Measurements from ENCODE around the gene TCEANC.
"Not testable (repeated sequence)": the region's sequence is repeated elsewhere in the genome, so short reads cannot be mapped to it uniquely, and the experiment has no call there.

TCEANC gene

DNA sequence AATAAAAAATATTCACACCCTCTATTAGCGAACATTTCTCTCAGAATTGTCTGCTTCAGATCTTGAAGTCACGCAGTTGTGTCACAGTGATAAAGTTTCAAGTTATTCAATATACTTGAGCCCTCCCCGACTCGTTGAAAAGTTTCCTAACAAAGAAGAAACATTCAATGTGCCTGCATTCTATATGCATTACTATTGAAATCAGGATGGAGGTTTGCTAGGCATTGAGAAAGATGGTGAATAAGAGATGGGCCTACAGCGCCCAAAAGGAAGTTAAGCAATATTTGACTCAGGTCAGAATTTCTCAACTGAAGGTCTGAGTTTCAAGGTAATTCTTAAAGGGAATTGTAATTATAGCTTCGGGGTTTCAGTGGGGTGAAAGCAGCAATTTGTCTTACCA, 6.1 kb downstream of the TCEANC start:
- DNase-seq, result no peak

DNA sequence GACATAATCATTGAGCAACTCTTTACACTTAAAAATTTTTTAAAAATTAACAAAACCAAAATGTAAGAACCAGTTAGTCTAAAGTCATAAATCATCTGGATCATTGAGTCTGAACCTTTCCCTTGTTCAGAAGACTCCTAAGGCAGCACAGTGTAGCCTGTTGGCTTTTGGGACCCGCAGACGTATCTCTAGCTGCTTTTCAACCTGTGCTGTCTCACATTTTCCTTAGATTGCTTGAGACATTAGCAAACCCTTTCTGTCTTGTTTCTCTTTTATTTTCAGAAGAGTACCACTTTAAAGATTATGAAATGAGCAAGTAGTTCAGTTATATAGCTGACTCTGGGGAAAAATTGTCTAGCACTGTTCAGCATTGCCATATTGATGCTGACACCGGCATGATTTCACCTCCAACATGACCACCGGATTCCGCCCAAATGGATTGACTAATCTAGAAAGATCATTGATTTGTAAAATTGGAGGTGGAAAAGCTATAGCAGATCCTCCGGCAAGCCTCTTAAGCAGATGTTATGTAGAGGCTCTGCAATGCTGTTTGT, 8.9 kb downstream of the TCEANC start:
- no peak for DNase-seq

DNA sequence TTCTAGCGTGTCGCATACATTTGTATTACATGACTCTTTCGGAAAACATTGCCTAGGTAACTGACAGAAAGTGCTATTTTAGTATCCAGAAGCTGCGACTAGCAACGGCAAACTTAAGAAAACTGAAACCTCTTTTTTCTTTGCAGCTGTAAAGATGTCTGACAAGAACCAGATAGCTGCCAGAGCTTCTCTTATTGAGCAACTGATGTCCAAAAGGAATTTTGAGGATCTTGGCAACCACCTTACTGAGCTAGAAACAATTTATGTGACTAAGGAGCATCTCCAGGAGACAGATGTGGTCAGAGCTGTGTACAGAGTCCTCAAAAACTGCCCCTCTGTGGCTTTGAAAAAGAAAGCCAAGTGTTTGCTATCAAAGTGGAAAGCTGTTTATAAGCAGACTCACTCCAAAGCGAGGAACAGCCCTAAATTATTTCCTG, 9.4 kb downstream of the TCEANC start:
- DNase-seq, result no peak

DNA sequence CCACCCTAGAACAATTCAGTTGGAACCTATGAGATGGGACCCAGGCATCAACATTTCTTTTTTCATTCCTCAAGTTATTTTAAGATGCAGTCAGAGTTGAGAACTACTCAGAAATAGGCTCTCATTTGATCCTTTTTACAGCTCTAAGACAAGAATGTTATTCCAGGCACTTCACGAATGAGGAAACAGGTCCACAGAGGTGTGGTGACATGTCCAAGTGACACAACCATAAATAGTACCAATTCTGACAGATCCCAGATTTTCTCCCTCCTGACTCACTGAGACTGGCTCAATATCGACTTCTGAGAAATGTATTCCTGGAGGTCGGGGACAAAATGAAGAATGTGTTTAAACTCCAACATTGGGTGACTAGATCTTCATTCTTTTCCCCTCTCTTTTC, 11.1 kb downstream of the TCEANC start:
- no peak for DNase-seq

DNA sequence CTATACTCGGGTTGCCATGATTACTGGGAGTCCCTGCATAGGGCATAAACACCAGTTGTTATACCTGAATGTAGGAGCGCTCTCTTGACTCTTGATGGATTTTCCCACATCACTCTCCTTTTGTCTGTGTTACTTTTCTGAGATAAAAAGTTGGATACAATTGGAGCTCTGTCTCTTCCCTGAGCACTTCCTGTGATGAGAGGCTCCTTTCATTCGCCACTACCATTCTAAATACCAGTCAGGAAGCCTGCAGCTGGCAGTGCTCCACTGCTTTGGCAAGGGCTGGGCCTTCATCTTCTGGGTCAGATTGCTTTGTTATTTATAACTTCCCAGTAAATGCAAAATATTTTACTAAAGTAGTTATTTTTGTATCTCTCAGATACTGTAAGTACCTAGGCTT, 13.9 kb downstream of the TCEANC start:
- DNase-seq, result no peak

DNA sequence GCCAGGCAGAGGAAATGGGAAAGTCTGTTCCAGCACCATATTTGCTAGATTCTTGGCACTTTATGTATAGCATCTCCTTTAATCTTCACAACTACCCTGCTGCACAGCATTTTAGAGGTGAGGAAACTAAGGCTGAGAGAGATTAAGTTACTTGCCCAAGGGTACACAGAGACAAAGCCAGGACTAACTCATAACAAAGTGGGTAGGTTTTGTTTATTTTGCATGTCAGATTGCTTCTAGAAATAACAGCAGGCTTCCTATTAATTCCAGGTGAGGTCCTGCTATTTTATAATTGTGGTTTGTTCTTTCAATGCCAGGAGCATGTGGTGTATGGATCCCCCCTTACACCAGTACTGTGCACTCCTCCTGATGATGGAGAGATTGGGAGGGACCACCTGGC, 15.0 kb downstream of the TCEANC start:
- no peak for DNase-seq

DNA sequence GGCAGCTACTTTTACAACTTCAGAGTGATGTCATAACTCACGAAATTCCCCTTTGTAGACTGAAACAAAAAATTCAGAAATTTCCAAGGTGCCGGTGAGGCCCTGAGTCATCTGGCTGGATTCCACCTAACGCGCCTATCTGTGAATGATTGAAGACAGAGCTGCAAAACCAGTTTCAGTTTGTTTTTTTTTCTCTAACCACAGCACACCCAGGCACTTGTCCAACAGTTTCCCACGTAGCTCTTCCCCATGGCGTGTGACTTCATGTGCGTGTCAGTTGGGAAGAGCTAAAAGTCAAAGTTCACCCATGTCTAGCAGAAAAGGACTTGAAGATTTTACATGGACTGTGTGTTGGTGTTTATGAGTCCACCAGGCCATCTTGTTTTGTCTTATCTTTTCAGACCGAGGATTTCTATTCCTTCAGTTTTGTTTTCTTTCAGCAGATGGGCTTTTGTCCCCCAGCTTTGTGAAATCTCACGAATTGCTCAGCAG, 16.4 kb downstream of the TCEANC start:
- peak; percentile 42 for DNase-seq

DNA sequence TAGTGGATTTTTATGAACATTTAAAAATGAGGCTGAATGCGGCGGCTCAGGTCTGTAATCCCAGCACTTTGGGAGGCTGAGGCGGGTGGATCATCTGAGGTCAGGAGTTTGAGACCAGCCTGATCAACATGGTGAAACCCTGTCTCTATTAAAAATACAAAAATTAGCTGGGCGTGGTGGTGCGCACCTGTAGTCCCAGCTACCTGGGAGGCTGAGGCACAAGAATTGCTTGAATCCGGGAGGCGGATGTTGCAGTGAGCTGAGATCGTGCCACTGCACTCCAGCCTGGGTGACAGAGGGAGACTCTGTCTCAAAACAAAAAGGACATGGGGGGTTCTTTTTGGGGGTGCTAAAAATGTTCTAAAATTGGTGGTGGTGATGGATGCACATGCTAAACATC, 16.8 kb downstream of the TCEANC start:
- not testable (repeated sequence) for DNase-seq

DNA sequence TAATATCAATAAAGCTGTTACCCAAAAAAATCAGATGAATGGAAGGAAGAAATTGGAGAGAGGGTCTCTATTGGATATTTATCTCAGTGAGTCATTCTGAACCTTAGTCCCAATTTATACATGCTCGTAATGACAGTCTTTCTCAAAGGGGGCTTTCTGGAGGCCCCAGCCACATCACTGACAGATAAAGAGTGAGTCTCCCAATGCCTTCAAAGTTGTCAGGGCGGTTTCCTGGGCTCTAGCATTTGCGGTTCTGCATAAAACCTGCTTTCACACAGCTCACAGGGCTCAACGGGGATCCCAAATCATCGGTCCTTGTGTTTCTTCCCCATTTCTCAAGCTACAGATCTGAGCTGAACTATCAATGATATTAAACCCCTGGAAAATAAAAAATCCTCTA, 17.3 kb downstream of the TCEANC start:
- no peak for DNase-seq

DNA sequence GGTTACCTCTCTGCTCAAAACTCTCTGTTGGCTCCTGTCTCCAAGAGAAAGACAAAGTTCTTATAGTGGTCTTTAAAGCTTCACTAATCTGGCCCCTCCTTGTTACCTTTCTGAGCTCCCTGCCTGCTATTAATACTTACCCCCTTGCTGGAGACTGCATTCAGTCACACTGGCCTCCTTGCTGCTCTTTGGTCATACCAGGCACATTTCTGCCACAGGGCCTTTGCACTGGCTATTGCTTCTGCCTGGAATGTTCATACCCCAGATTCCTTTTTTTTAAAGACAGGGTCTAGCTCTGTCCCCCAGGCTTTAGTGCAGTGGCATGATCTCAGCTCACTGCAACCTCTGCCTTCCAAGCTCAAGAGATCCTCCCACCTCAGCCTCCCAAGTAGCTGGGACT, 20.1 kb downstream of the TCEANC start:
- DNase-seq, result no peak

DNA sequence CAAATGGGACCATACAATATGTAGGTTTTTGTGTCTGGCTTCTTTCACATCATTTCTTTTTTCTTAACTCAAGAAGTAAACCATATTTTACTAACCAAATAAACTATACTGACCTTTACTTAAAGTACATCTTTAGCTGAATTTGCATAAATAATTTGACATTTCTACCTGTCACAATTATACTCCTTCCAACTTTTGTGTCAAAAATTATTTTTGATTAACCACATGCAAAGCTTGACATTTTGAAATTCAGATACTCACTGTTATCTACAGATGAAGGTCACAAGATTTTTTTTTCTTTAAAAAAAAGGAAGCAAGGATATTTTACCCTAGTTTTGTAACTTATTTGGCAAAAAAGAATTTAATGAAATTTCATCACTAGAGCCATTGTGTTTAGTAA, 23.9 kb downstream of the TCEANC start:
- no peak for DNase-seq

DNA sequence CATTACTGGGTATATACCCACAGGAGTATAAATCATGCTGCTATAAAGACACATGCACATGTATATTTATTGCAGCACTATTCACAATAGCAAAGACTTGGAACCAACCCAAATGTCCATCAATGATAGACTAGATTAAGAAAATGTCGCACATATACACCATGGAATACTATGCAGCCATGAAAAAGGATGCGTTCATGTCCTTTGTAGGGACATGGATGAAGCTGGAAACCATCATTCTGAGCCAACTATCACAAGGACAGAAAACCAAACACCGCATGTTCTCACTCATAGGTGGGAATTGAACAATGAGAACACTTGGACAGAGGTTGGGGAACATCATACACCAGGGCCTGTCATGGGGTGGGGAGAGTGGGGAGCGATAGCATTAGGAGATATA, 26.8 kb downstream of the TCEANC start:
- not testable (repeated sequence) for DNase-seq

DNA sequence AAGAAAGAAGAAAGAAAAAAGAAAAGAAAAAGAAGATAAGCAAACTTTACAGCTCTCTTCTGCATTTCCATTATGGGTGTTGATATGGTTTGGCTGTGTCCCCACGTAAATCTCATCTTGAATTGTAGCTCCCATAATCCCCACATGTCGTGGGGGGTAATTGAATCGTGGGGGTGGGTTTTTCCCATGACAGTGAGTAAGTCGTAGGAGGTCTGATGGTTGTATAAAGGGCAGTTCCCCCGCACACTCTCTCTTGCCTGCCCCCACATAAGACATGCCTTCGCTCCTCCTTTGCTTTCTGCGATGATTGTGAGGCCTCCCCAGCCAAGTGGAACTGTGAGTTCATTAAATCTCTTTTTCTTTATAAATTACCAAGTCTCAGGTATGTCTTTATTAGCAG, 28.7 kb downstream of the TCEANC start:
- no peak for DNase-seq

DNA sequence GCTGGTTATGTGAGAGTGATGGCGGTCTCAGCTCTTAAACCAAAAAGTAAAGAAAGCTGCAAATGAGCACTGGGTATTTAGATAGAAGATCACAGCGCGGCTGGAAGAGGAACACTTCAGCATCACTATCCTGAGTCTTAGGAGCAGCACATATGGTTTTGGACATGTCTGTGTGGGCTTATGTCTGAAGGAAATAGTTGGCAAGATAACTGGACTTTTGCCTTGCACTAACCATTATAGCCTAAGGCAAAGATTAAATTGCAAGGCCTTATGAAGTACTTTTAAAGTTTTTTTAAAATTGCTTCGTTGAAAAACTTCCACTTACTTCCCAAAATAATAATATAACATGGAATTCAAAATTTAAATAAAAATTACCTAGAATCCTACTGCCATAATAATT, 31.4 kb downstream of the TCEANC start:
- no peak for DNase-seq

DNA sequence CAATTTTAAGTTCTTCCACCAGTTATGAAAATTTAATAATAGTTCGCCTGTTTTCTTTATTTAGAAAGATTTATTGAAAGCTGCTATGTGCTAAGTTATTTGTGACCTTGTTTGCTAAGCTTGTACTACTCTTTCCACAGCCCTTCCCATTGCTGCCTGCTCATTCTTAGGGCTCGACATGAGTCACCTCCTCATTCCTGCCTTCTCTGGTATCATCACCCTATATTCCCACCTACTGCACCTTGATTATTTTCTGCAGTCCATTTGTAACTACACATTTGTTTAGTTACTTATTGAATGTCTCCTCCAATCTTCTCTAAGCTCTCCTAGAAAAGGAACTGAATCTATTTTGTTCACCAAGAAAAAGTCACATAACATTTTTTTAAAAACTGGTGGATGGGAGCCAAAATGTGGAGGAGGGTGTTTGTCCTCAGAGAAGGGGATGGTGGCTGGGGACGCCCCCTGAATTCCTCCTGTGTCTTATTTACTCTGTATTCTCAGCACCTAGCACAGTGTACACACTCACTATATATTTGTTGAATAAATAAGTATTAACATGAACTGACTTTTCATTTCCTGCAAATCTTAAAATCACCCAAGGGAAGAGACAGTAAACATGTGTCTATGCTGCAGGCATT, 32.3 kb downstream of the TCEANC start:
- no peak for DNase-seq

DNA sequence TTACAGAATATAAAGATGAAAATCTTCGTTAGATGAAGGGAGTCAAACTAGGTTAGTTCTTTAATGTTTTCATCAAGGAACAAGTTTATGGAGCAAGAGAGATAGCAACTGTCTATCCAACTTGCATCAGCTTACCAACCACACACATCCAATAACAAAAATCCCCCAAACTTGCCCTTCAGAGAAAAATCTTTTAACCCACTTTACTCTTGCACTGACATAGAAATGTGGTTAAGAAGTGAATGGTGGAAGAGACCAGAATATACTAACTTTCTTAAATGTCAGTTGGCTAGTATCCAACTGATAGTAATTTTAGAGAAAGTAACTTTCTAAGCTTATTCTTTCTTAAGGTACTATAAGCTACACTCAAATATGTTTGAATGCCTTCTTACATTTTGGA, 34.3 kb downstream of the TCEANC start:
- DNase-seq, result no peak

DNA sequence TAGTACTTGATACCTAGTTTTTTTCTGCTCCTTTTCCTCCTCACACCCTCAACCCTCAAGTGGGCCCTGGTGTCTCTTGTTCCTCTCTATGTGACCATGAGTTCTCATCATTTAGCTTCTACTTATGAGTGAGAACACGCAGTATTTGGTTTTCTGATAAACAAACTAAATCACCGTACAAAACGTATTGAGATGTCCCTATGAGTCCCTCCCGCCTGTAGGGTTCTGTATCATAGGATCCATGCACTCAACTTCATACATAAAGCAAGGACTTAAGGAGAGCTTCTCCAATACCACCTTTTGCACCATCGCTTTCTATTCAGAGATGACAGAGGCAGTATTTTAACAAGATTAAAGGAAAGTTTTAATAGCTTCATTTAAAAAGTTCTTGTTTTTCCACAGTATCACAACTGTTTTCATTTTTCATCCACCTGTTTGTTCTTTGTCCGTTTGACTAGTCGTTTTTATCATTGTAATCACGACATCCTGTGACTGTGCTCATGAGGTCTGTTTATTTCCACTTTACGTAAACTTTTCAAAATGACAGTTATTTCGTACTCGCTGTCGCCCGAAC, 35.5 kb downstream of the TCEANC start:
- peak; percentile 25 for DNase-seq

DNA sequence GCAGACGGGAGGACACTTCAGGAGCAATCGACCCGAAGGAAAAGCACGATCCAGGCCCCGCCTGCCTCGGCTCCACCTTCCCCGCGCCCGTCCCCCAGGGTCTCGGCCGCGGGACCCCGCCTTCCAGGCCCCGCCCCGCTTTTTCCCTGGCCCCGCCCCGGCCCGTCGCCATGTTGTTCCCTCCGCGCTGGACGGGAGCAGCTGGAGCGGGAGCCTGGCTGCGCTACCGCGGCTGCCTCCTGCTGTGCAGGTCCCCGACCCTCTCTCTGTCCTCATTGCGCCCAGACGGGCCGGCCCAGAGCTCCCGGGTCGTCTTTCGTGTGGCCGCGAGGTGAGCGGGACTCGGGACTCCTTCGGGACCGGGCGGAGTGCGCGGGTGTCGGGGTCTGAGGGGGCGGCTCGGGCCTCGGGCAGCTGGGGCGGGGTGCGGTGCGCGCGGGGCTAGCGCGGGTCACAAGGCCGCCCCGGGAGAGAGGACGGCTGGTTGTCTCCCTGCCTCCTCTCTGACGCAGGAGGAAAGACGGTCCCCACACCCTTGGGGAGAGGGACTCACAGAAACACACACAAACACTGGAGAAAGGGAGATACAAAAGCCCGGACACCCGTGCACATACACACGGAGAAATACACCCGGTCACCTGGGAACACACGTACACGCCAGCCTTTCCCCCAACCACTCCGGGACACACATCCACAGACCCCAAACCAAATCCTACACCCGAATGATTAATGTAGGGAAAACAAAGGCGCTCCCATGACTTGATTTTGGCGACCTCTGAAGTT, 36.2 kb downstream of the TCEANC start, which contains the start of gene RAB9A:
Gene RAB9A, plus strand, starts transcription at position 171 of the 783 bp plus-strand sequence. CDS start 19,619 bp downstream, outside the sequence.
- DNase-seq, result peak; percentile 86

DNA sequence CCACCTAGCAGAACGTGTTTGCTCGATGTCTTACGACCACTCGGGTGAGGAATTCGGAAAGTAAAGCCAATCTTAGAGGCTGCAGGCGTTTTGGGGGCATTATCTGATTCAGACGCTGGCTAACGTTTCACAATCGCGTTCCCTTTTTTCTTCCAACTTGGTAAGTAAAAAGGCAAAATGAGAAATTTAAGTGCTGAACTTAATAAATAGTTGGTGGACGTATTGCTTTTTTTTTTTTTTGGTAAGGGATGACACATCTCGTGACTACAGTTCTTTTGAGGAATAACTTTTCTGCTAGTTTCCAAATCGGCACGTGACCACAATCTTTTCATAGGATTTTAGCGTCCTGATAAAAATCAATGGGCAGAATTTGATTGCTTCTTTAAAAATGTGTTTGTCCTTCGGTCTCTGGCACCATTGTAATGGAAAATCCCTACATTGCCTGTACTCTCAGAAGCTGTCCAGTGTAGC, 36.8 kb downstream of the TCEANC start:
- DNase-seq, result no peak

DNA sequence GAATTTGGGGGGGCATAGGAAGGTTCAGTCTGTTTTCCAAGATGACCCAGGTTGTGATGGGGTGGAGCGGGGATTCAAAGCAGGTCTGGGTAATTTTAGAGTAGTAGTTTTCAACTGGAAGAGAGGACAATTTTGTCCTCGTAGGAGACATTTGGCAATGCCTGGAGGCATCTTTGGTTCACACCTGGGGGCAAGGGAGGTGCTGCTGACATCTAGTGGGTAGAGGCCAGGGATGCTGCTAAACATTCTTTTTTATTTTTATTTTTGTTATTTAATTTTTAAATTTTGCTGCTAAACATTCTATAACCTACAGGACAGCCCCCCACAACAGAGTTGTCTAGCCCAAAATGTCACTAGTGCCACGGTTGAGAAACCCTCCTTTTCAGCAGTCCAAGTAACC, 37.9 kb downstream of the TCEANC start:
- no peak for DNase-seq

DNA sequence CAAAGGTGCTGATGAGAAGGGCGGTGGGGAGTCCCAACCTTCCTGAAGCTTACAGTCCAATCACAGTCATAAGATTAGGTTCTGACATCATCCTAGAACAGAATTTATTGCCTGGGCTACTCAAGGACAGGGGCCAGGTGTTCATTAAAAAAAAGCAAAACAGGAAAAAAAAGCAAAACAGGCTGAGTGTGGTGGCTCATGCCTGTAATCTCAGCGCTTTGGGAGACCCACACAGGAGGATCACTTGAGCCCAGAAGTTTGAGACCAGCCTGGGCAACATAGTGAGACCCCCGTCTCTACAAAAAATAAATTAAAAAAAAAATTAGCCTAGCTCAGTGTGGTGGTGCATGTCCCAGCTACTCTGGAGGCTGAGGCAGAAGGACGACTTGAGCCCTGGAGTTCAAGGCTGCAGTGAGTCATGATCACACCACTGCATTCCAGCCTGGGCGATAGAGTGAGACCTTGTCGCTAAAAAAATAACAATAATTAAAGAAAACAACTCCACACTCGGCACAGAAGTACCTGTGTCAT, 39.0 kb downstream of the TCEANC start:
- DNase-seq, result no peak

DNA sequence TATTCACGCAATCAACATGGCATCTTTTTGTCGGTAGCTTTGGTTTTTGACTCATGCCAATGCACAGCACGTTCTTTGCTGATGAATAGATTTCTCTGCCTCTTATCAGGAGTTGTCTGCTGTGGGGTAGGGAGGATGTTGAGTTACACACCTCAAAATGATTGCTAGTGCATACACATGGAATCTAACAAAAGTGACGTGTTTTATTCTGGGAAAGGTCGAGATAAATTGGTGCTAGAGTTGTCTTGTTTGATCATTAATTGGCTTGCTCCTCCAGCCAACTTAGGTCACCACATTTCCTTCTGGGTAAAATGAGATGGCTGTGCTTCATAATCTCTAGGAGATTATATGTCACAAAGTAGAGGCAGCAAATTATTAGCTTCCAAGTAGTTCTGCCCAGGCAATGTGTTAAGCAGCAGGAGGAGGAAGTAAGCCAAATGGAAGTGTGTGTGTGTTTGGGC, 39.9 kb downstream of the TCEANC start:
- no peak for DNase-seq

DNA sequence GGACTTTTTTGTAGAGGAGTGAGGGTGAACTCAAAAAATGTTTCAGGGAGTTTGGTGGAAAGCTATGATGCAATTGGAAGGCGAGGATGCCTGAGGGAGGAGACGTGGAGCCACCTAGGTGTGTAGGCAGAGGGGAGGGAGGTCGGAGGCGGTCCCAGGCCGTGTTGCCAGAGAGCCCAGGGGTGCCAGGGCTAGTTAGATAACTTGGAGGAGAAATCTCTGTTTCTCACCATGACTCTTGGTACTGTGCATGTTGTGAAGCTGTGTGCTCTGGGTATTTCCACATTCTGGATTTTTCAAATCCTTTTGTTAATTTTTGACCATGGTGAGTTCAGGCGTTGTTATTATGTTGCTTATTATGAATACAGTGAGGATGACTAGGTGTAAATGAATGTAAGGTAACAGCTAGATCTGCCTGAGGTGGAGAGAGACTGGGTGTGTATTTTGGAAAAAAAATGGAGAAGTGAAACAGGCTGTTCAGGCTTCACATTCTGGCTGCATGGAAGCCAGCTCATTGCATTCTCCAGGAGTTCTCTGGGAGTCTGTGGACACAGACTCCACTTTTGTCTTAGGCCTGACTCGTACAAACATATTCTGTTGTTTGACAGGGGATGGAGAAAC, 40.5 kb downstream of the TCEANC start:
- no peak for DNase-seq

Data from NCI-H345 (cell line).